Measurements from ENCODE around the gene ITGAV.

ITGAV gene

GRCh38 chr2:186617148-186617547 is 27.3 kb downstream of the ITGAV start:
- no peak overlapping the region for H3K4me3 ChIP-seq (ENCODE audit: low read depth, low read length)
- DNase-seq (ENCODE audit: low read depth), result no peak
- no peak for TF ChIP-seq CTCF (IDR thresholded peaks at IDR 0.05; ENCODE audit: low read depth, low read length, missing control alignments)

DNA sequence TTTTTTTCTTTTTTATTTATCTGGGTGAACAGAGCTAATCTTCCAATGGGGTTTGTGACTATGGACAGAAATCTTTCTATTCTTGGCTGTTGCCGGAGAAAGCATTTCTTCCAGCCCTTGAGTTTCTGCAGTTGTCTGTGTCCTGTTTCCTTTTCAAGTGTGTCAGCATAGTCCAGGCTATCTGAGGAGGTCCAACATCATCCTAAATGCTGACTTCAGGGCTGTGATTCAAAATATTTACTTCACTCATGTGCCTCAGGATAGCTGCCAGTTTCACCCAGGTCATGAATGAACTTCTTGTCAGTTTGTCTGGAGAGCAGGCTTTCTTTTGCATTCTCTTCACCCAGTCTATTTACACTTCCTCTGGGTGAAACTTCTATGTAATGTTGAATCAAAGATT is 27.9 kb downstream of the ITGAV start:
- no peak overlapping the region for H3K4me3 ChIP-seq (ENCODE audit: low read depth, low read length)
- no peak for DNase-seq (ENCODE audit: low read depth)
- no peak for TF ChIP-seq CTCF (IDR thresholded peaks at IDR 0.05; ENCODE audit: low read depth, low read length, missing control alignments)

GRCh38 chr2:186618696-186619095 is 28.8 kb downstream of the ITGAV start:
- no peak for TF ChIP-seq CTCF (IDR thresholded peaks at IDR 0.05; ENCODE audit: low read depth, low read length, missing control alignments)
- no peak overlapping the region for H3K4me3 ChIP-seq (ENCODE audit: low read depth, low read length)
- DNase-seq (ENCODE audit: low read depth), result no peak

DNA sequence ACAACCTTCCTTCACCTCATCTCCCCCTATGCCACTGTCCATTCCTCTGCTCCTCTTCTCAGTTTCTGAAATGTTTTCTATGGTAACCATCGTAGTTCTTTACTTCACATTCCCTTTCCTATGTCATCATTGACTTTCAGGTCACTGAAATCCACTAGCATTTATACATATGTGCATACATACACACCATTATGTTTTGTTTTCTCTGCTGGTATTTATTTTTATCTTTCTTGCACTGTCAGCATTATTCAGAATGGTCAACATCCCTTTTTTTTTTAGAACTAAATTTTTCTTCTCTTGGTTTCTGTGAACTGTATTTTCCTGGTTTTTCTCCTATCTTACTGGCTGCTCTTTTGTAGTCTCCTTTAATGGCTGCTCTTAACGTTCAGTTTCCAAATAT is 33.2 kb downstream of the ITGAV start:
- DNase-seq (ENCODE audit: low read depth), result no peak
- TF ChIP-seq CTCF (IDR thresholded peaks at IDR 0.05; ENCODE audit: low read depth, low read length, missing control alignments), result no peak
- no peak overlapping the region for H3K4me3 ChIP-seq (ENCODE audit: low read depth, low read length)

DNA sequence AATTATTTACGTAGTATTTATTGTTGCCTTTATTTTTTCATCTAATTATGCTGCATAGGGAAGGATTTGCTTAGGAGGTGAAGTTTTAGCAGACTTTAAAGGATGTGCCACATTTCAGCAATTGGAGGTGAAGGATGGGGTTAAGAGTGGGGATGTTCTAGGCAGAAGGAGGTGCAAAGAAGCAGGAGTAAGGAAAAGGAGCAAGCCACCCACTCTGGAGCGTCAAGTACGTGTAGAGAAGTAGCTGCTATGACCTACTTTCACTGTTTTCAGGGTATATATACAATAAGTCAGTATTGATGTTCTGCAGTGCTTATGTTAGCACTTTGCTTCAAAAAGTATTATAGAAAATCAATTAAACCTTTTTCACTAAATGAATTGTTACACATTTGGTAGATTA is 34.4 kb downstream of the ITGAV start:
- no peak for DNase-seq (ENCODE audit: low read depth)
- H3K4me3 ChIP-seq (ENCODE audit: low read depth, low read length), result no peak overlapping the region
- no peak for TF ChIP-seq CTCF (IDR thresholded peaks at IDR 0.05; ENCODE audit: low read depth, low read length, missing control alignments)

DNA sequence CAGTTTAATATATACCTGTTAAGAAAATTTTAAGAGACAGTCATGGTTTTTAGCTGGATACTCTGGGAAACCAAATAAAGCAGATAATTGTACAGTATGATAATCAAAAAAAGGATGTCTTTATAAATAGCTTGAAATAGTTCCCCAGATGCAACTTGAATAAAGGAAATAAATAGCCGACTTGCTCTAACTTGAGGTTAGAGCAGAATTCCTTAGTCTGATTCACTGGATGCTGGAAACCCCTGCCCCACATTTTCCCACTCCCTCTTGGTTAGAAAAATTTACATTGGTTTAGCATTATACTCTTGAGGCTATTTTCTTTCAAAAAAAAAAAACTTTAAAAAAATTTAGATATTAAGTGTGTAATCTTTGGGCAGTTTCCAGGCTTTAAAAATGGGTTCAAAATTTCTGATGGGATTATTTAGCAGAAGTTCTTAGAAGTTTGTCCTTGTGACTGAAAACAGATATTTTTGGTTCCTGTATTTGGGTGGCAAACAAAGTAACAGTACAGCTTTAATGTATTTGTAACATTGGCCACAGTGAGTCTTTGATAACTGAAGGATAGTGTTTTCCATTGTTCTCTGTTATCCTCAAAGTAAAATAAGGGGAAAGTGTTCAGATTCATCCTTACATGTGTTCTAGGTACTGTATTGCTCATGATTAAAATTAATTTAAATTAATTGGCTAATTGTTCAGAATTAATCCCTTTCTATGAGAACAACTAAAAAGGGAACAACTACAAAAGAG is 39.6 kb downstream of the ITGAV start:
- TF ChIP-seq CTCF (IDR thresholded peaks at IDR 0.05; ENCODE audit: low read depth, low read length, missing control alignments), result no peak

GRCh38 chr2:186632417-186632816 is 42.6 kb downstream of the ITGAV start:
- DNase-seq (ENCODE audit: low read depth), result no peak
- TF ChIP-seq CTCF (IDR thresholded peaks at IDR 0.05; ENCODE audit: low read depth, low read length, missing control alignments), result no peak

More for the DNA sequence above, 39.6 kb downstream of the ITGAV start:
- no peak overlapping the region for H3K4me3 ChIP-seq (ENCODE audit: low read depth, low read length)
- no peak for DNase-seq (ENCODE audit: low read depth)

More at GRCh38 chr2:186632417-186632816, 42.6 kb downstream of the ITGAV start:
- H3K4me3 ChIP-seq (ENCODE audit: low read depth, low read length), result no peak overlapping the region
